ENCODE data around the gene OTUD5.
"Not testable (repeated sequence)": the region's sequence is repeated elsewhere in the genome, so short reads cannot be mapped to it uniquely, and the experiment has no call there.

OTUD5 gene

DNA sequence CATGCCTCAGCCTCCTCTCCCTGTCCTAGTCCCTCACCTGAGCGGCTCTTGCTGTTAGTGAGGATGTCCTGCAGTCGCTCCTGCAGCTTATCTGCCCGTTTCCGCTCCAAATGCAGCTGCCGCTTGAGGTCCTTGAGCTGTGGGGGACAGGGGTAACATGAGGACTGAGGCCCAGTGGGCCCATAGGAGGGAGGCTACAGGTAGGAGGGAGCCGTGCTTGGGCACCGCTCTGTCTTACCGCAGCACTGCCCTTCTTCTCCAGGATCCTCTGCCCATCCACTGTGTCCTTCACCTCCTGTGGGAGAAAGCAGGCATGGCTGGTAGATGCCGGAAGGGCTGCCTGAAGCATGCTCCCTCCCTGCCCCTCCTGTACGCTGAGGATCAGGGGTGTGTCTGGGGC is 23.8 kb upstream of the OTUD5 start:
- no peak for DNase-seq (ENCODE audit: low spot score)
- TF ChIP-seq, protein P1, sequence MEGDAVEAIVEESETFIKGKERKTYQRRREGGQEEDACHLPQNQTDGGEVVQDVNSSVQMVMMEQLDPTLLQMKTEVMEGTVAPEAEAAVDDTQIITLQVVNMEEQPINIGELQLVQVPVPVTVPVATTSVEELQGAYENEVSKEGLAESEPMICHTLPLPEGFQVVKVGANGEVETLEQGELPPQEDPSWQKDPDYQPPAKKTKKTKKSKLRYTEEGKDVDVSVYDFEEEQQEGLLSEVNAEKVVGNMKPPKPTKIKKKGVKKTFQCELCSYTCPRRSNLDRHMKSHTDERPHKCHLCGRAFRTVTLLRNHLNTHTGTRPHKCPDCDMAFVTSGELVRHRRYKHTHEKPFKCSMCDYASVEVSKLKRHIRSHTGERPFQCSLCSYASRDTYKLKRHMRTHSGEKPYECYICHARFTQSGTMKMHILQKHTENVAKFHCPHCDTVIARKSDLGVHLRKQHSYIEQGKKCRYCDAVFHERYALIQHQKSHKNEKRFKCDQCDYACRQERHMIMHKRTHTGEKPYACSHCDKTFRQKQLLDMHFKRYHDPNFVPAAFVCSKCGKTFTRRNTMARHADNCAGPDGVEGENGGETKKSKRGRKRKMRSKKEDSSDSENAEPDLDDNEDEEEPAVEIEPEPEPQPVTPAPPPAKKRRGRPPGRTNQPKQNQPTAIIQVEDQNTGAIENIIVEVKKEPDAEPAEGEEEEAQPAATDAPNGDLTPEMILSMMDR (IDR thresholded peaks at IDR 0.05; ENCODE audit: extremely low read depth, missing control alignments), result no peak

DNA sequence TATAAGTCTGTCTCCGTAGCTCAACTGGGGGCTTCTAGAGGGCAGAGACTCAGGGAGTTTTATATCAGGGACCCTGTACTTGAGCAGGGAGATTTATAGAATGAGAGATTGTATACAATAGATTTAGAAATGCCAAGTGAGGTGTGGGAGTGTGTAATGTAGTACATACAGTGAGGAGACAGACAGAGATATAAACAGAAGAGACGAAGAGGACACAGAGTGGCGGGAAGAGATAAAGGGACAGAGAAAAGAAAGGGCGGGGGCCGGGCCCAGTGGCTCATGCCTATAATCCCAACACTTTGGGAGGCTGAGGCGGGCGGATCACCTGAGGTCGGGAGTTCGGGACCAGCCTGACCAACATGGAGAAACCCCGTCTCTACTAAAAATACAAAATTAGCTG is 22.9 kb upstream of the OTUD5 start:
- not testable (repeated sequence) for DNase-seq (ENCODE audit: low spot score)

DNA sequence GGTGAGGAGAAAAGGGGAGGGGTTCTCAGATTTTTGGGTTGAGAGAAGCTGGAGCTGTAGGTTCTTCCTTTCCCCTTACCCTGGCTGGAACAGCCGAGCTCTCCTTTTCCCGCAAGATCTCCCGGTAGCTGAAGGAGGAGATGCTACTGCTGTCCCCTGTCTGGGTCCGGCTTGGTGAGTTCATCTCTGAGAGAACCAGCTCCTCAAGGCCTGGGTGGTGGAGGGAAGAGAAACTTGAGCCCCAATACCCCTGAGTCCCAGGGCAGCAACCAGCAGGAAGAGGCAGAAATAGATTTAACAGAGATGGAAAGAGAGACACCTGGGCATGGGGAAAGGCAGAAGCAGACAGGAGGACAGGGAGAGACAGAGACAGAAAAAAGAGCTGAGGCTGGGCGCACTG is 20.8 kb upstream of the OTUD5 start:
- no peak for DNase-seq (ENCODE audit: low spot score)
- TF ChIP-seq, protein P1 (IDR thresholded peaks at IDR 0.05; ENCODE audit: extremely low read depth, missing control alignments), result no peak

DNA sequence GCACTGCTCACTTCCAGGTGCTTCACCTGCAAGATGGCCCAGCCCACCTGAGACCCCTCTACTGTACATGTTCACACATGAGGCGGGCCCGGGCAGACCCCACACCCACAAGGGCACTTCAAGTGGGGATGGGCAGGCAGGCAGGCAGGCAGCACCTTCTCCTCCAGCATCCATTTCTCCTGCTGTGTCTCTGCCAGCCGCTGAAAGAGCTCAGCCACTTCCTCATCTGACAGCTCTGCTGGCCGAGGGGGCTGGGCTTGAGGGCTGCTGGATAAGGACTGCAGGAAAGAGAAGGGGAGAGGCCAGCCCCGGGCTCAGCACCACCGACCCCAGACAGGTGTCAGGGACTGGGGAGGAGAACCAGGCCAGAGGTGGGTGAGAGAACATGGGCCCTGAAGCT is 18.7 kb upstream of the OTUD5 start:
- TF ChIP-seq, protein P1 (IDR thresholded peaks at IDR 0.05; ENCODE audit: extremely low read depth, missing control alignments), result no peak
- DNase-seq (ENCODE audit: low spot score), result no peak

DNA sequence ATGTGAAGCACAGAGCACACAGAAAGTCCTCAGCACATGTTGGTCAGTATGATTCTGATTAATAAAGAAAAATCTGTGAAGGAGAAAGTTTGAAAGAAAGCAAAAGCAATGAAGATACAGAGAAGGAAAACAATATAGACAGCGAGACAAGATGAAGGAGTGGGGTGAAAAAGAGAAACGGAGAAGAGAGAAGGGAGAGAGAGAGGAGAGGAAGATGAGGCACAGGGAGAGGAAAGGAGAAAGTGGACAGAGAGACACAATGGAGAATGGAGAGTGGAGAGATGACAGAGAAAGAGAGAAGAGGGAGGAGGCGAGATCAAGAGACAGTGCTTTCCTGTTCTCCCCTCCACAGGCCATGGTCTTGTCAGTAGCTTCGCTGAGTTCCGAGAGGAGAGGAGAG is 18.1 kb upstream of the OTUD5 start:
- DNase-seq (ENCODE audit: low spot score), result no peak

DNA sequence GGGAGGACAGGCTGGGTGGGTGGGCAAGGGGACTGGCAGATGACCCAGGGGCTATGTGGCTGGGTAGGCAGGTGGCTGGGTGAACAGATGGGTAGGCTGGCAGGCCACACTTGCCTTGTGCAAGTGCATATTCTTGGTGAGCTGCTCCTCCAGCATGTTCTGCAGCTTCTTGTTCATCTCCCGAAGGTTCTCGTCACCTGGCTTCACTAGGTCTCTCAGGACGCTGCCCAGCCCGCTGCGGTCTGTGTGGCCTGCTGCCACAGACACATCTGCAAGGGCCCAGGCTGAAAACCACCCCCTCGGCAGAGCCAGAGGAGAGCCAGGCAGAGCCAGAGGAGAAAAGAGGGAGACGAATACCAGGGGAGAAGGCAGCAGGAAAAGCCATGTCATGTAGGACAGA is 17.6 kb upstream of the OTUD5 start:
- DNase-seq (ENCODE audit: low spot score), result no peak
- TF ChIP-seq, protein P1 (IDR thresholded peaks at IDR 0.05; ENCODE audit: extremely low read depth, missing control alignments), result no peak

More for the DNA sequence above, 18.1 kb upstream of the OTUD5 start:
- TF ChIP-seq, protein P1 (IDR thresholded peaks at IDR 0.05; ENCODE audit: extremely low read depth, missing control alignments), result no peak

DNA sequence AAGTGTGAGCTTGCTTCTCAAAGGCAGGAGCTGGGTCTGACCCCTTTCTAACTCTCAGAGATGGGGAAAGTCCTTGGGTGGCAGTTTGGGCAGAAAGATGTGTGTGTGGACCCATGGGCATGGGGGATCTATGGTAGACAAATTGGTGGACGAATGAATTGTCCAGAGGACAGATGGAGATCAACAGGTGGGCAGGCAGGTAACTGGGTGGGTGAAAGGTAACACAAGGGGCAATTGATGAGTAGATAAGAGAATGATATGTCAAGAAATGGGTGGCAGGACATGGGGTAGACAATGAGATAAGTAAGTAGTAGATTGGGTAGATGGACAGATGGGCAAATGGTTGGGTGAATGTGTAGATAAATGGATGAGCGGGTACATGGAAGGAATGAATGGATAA is 17.2 kb upstream of the OTUD5 start:
- TF ChIP-seq, protein P1 (IDR thresholded peaks at IDR 0.05; ENCODE audit: extremely low read depth, missing control alignments), result no peak
- DNase-seq (ENCODE audit: low spot score), result no peak

DNA sequence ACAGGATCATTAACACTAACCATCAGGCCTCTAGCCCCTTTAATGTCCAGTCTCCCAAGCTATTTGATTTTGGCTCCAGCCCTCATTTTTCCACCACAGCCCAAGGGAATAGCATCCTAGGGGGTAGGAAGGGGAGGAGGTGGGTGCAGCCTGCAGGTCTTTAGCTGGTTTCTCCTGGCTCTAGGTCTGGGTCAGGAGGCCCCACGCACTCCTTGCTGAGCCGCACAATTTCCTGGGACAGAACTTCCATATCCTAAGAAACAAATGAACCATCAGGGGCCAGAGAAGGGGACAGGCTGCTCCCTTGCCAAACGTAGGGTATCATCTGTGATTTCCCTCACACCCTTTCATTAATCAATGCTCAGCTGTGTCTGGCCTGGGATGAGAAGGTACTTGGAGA is 16.6 kb upstream of the OTUD5 start:
- TF ChIP-seq, protein P1 (IDR thresholded peaks at IDR 0.05; ENCODE audit: extremely low read depth, missing control alignments), result no peak
- DNase-seq (ENCODE audit: low spot score), result no peak

All from GM20000 (cell line).